ENCODE results near the gene KMT2A. TPM values are rescaled to one million over a fixed set of nuclear protein-coding genes. Genes with fewer than 3 reads are reported as not detected.

KMT2A gene
- total RNA-seq, 1 donor from 2014 or later, result 63.6 TPM

GRCh38 chr11:118503216-118503615 is 66.9 kb downstream of the KMT2A start:
- Histone ChIP-seq H3K9me3 (ENCODE audit: low read depth) (no peaks in the 10 kb centered on the region), H3K27ac (no peak overlapping the region), H3K27me3 (no peaks in the 10 kb centered on the region), H2AFZ (replicated peaks) (no peak overlapping the region), H4K20me1 (ENCODE audit: low read depth) (peaks cover 34% of the 10 kb centered on the region), H3K4me3 (no peak overlapping the region), H3K36me3 (peaks cover 45% of the 10 kb centered on the region), H3K9ac (no peak overlapping the region), H3F3A (ENCODE audit: low read depth) (peaks cover 11% of the 10 kb centered on the region), H3K4me2 (no peak overlapping the region), H3K4me1 (no peaks in the 10 kb centered on the region), H3K79me2 (ENCODE audit: low read depth) (no peaks in the 10 kb centered on the region)
- no peaks in the 10 kb centered on the region for H3K9me3 Mint-ChIP-seq
- no peak overlapping the region for H3K4me3 Mint-ChIP-seq
- no peak overlapping the region for H3K27ac Mint-ChIP-seq
- no peaks in the 10 kb centered on the region for H3K4me1 Mint-ChIP-seq
- peaks cover 57% of the 10 kb centered on the region for H3K36me3 Mint-ChIP-seq
- no peak for TF ChIP-seq EZH2 (IDR thresholded peaks at IDR 0.05)
- TF ChIP-seq CTCF (IDR thresholded peaks at IDR 0.05), result no peak
- no peak for TF ChIP-seq EZH2phosphoT487 (IDR thresholded peaks at IDR 0.05)
- DNase-seq (ENCODE audit: low spot score), result no peak
- no peaks in the 10 kb centered on the region for H3K27me3 Mint-ChIP-seq (ENCODE audit: insufficient read depth, low read depth)

GRCh38 chr11:118511601-118512000 is 75.3 kb downstream of the KMT2A start:
- Mint-ChIP-seq H3K27me3 (ENCODE audit: insufficient read depth, low read depth) (no peaks in the 10 kb centered on the region), H3K4me1 (no peaks in the 10 kb centered on the region), H3K9me3 (no peaks in the 10 kb centered on the region), H3K4me3 (no peak overlapping the region), H3K36me3 (peaks cover 36% of the 10 kb centered on the region), H3K27ac (no peak overlapping the region)
- no peak overlapping the region for H2AFZ ChIP-seq (replicated peaks)
- no peak overlapping the region for H3K27ac ChIP-seq
- DNase-seq (ENCODE audit: low spot score), result no peak
- no peak overlapping the region for H3K9ac ChIP-seq
- no peaks in the 10 kb centered on the region for H3K4me1 ChIP-seq
- peaks cover 16% of the 10 kb centered on the region for H4K20me1 ChIP-seq (ENCODE audit: low read depth)
- H3K79me2 ChIP-seq (ENCODE audit: low read depth), result no peaks in the 10 kb centered on the region
- no peak overlapping the region for H3K4me3 ChIP-seq
- no peak for TF ChIP-seq EZH2phosphoT487 (IDR thresholded peaks at IDR 0.05)
- TF ChIP-seq EZH2 (IDR thresholded peaks at IDR 0.05), result no peak
- no peak for TF ChIP-seq CTCF (IDR thresholded peaks at IDR 0.05)
- H3K27me3 ChIP-seq, result no peaks in the 10 kb centered on the region
- no peaks in the 10 kb centered on the region for H3K9me3 ChIP-seq (ENCODE audit: low read depth)
- H3K4me2 ChIP-seq, result no peak overlapping the region
- H3K36me3 ChIP-seq, result peaks cover 74% of the 10 kb centered on the region
- peaks cover 16% of the 10 kb centered on the region for H3F3A ChIP-seq (ENCODE audit: low read depth)

GRCh38 chr11:118514103-118514502 is 77.8 kb downstream of the KMT2A start:
- no peaks in the 10 kb centered on the region for H3K27me3 ChIP-seq
- H3K27ac Mint-ChIP-seq, result no peak overlapping the region
- H3K79me2 ChIP-seq (ENCODE audit: low read depth), result no peaks in the 10 kb centered on the region
- H3K4me2 ChIP-seq, result no peak overlapping the region
- H3K4me1 Mint-ChIP-seq, result no peaks in the 10 kb centered on the region
- no peak overlapping the region for H3K4me3 ChIP-seq
- no peaks in the 10 kb centered on the region for H3K27me3 Mint-ChIP-seq (ENCODE audit: insufficient read depth, low read depth)
- no peak for TF ChIP-seq EZH2 (IDR thresholded peaks at IDR 0.05)
- no peak for TF ChIP-seq CTCF (IDR thresholded peaks at IDR 0.05)
- TF ChIP-seq EZH2phosphoT487 (IDR thresholded peaks at IDR 0.05), result no peak
- H3K9me3 Mint-ChIP-seq, result no peaks in the 10 kb centered on the region
- peaks cover 37% of the 10 kb centered on the region for H3K36me3 Mint-ChIP-seq
- peaks cover 19% of the 10 kb centered on the region for H3F3A ChIP-seq (ENCODE audit: low read depth)
- H2AFZ ChIP-seq (replicated peaks), result no peak overlapping the region
- no peaks in the 10 kb centered on the region for H3K4me1 ChIP-seq
- no peak overlapping the region for H3K9ac ChIP-seq
- no peaks in the 10 kb centered on the region for H3K9me3 ChIP-seq (ENCODE audit: low read depth)
- H4K20me1 ChIP-seq (ENCODE audit: low read depth), result peaks cover 8% of the 10 kb centered on the region
- no peak for DNase-seq (ENCODE audit: low spot score)
- H3K4me3 Mint-ChIP-seq, result no peak overlapping the region
- peaks cover 60% of the 10 kb centered on the region for H3K36me3 ChIP-seq
- H3K27ac ChIP-seq, result no peak overlapping the region
